MCF 10A (cell line): ENCODE data around the gene ASB2. TPM values are rescaled to one million over a fixed set of nuclear protein-coding genes. Genes with fewer than 3 reads are reported as not detected.

Experiments
- BruUV-seq: library from RNA; stranded (reverse); fragments of 400-500 nt; replicated peaks from 2 replicates; lab custom pipeline; 2021; lab: Mats Ljungman, UMichigan
- CTCF ChIA-PET: fragments of 300-600 bp; sonication (Branson Sonifier 250); formaldehyde crosslinking; extraction: SDS; loops from one replicate; lab custom pipeline; 2021; ENCODE audit warnings: antibody characterized with exemption, inconsistent platforms; lab: Yijun Ruan, JAX
- POLR2A ChIA-PET: fragments of 300-600, 350-650 bp; sonication (Branson Sonifier 250); formaldehyde crosslinking; extraction: SDS; loops from one replicate; lab custom pipeline; 2020; ENCODE audit warnings: antibody characterized with exemption, inconsistent platforms; lab: Yijun Ruan, JAX
- DNase-seq: peaks from one replicate; pipeline ENCODE4 v3.0.0-alpha.2; 2018; ENCODE audit not compliant: unreplicated experiment
- H3K27ac Mint-ChIP-seq: one replicate; pipeline ENCODE4 v1.8.0; 2022; ENCODE audit warnings: mild to moderate bottlenecking, low read depth, mixed read lengths; ENCODE audit not compliant: unreplicated experiment
- H3K27me3 Mint-ChIP-seq: one replicate; pipeline ENCODE4 v1.8.0; 2022; ENCODE audit warnings: mixed read lengths; ENCODE audit not compliant: insufficient read depth, unreplicated experiment
- H3K36me3 Mint-ChIP-seq: one replicate; pipeline ENCODE4 v1.8.0; 2022; ENCODE audit warnings: mild to moderate bottlenecking, moderate library complexity, mixed read lengths; ENCODE audit not compliant: insufficient read depth, unreplicated experiment
- H3K4me1 Mint-ChIP-seq: one replicate; pipeline ENCODE4 v1.8.0; 2022; ENCODE audit warnings: mixed read lengths; ENCODE audit not compliant: insufficient read depth, unreplicated experiment
- H3K4me3 Mint-ChIP-seq: one replicate; pipeline ENCODE4 v1.8.0; 2022; ENCODE audit warnings: mild to moderate bottlenecking, moderate library complexity, mixed read lengths; ENCODE audit not compliant: unreplicated experiment
- H3K9me3 Mint-ChIP-seq: one replicate; pipeline ENCODE4 v1.8.0; 2022; ENCODE audit warnings: mixed read lengths; ENCODE audit not compliant: unreplicated experiment
- CTCF ChIP-seq: fragments of 200-600 bp; IDR thresholded peaks from one replicate; pipeline ENCODE4 v1.8.0; 2022; ENCODE audit warnings: antibody characterized with exemption, mild to moderate bottlenecking; ENCODE audit not compliant: unreplicated experiment
- intact Hi-C: fragments of 100-400 bp; cut with micrococcal nuclease; formaldehyde crosslinking; loops from 2 replicates; pipeline ENCODE4 v1.14.1; 2022
- total RNA-seq: library from RNA; stranded (reverse); gene quantifications from 2 replicates; pipeline ENCODE4 v1.2.3, GENCODE V29; 2022

Gene ASB2
- total RNA-seq, 1 experiment from 2014 or later, result not detected

- POLR2A ChIA-PET, result no interaction called here
- CTCF ChIA-PET, result interaction anchor here (0.6 to 0.9 kb wide), 3 partner anchors 25 to 458 kb away, joined by 3 read pairs; no protein-coding TSS in a partner anchor
- peaks cover 23% of the 10 kb centered on the region for H3K27me3 Mint-ChIP-seq
- TF ChIP-seq CTCF, result no peak
- no peaks in the 10 kb centered on the region for H3K9me3 Mint-ChIP-seq
- H3K36me3 Mint-ChIP-seq, result no peaks in the 10 kb centered on the region
- BruUV-seq, result no TSS peak
- H3K27ac Mint-ChIP-seq, result no peak overlapping the region
- H3K4me3 Mint-ChIP-seq, result no peak overlapping the region
- H3K4me1 Mint-ChIP-seq, result no peaks in the 10 kb centered on the region
- DNase-seq, result no peak
- intact Hi-C loops, result no loop called here
These were observed 1.6 kb upstream of the ASB2 start for GRCh38 chr14:93977790-93978581.

- POLR2A ChIA-PET, result interaction anchor here (0.9 kb wide), 1 partner anchor 13 kb away, joined by 7 read pairs; no protein-coding TSS in a partner anchor
- intact Hi-C loops, result no loop called here
These were observed 801 bp upstream of the ASB2 start for GRCh38 chr14:93977171-93977570.

GRCh38 chr14:93975791-93976476 lies 436 bp downstream of the ASB2 start:
- Mint-ChIP-seq H3K27me3 (peaks cover 23% of the 10 kb centered on the region), H3K4me1 (no peaks in the 10 kb centered on the region), H3K4me3 (no peak overlapping the region), H3K9me3 (no peaks in the 10 kb centered on the region), H3K36me3 (no peaks in the 10 kb centered on the region), H3K27ac (no peak overlapping the region)
- intact Hi-C loops, result no loop called here
- no peak for DNase-seq
- BruUV-seq, result no TSS peak
- TF ChIP-seq CTCF, result no peak
- POLR2A ChIA-PET, result interaction anchor here (0.9 kb wide), 1 partner anchor 14 kb away, joined by 7 read pairs; no protein-coding TSS in a partner anchor
- CTCF ChIA-PET, result interaction anchor here (0.6 kb wide), 1 partner anchor 511 kb away, joined by 3 read pairs; no protein-coding TSS in a partner anchor

More at GRCh38 chr14:93977171-93977570, 801 bp upstream of the ASB2 start:
- no TSS peak for BruUV-seq
- no peaks in the 10 kb centered on the region for H3K36me3 Mint-ChIP-seq
- no peak for DNase-seq
- H3K4me1 Mint-ChIP-seq, result no peaks in the 10 kb centered on the region
- H3K27ac Mint-ChIP-seq, result no peak overlapping the region
- peaks cover 23% of the 10 kb centered on the region for H3K27me3 Mint-ChIP-seq
- H3K4me3 Mint-ChIP-seq, result no peak overlapping the region
- no peaks in the 10 kb centered on the region for H3K9me3 Mint-ChIP-seq
- TF ChIP-seq CTCF, result no peak
- CTCF ChIA-PET, result interaction anchor here (0.9 kb wide), 1 partner anchor 70 kb away, joined by 3 read pairs; no protein-coding TSS in a partner anchor

GRCh38 chr14:93974833-93975232 lies 1.5 kb downstream of the ASB2 start:
- H3K4me1 Mint-ChIP-seq, result no peaks in the 10 kb centered on the region
- POLR2A ChIA-PET, result no interaction called here
- CTCF ChIA-PET, result no interaction called here
- intact Hi-C loops, result no loop called here
- DNase-seq, result no peak
- H3K27me3 Mint-ChIP-seq, result peaks cover 23% of the 10 kb centered on the region
- no peaks in the 10 kb centered on the region for H3K36me3 Mint-ChIP-seq
- no peak overlapping the region for H3K4me3 Mint-ChIP-seq
- no peak overlapping the region for H3K27ac Mint-ChIP-seq
- no TSS peak for BruUV-seq
- TF ChIP-seq CTCF, result no peak
- no peaks in the 10 kb centered on the region for H3K9me3 Mint-ChIP-seq
